Inferior parietal cortex (tissue), 1 donor: ENCODE results near the gene NHEJ1.

Source experiments
- DNase-seq: peaks from one replicate; pipeline ENCODE4 v3.0.0-alpha.2; 2016; ENCODE audit errors: extremely low spot score

NHEJ1 gene

DNA sequence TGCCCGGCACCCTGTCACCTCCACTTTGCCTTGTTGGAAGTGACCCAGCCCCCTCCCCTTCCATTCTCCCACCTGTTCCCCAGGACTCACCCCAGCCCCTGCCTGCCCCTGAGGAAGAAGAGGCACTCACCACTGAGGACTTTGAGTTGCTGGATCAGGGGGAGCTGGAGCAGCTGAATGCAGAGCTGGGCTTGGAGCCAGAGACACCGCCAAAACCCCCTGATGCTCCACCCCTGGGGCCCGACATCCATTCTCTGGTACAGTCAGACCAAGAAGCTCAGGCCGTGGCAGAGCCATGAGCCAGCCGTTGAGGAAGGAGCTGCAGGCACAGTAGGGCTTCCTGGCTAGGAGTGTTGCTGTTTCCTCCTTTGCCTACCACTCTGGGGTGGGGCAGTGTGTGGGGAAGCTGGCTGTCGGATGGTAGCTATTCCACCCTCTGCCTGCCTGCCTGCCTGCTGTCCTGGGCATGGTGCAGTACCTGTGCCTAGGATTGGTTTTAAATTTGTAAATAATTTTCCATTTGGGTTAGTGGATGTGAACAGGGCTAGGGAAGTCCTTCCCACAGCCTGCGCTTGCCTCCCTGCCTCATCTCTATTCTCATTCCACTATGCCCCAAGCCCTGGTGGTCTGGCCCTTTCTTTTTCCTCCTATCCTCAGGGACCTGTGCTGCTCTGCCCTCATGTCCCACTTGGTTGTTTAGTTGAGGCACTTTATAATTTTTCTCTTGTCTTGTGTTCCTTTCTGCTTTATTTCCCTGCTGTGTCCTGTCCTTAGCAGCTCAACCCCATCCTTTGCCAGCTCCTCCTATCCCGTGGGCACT is 21.9 kb upstream of the NHEJ1 start:
- DNase-seq = no peak

DNA sequence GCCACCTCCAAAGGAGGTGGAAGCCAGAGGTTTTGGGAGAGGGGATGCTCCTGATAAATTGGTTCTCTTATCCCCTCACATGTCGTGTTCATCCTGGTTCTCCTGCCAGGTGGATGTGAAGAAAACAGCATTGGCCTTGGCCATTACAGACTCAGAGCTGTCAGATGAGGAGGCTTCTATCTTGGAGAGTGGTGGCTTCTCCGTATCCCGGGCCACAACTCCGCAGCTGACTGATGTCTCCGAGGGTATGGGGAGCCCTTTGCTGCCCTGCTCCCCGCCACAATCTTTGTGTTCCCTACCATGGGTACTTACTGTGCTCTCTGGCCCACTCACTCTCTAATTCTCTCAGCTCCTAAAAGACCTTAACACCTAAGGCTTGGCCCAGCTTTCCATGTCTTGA is 20.9 kb upstream of the NHEJ1 start:
- no peak for DNase-seq

DNA sequence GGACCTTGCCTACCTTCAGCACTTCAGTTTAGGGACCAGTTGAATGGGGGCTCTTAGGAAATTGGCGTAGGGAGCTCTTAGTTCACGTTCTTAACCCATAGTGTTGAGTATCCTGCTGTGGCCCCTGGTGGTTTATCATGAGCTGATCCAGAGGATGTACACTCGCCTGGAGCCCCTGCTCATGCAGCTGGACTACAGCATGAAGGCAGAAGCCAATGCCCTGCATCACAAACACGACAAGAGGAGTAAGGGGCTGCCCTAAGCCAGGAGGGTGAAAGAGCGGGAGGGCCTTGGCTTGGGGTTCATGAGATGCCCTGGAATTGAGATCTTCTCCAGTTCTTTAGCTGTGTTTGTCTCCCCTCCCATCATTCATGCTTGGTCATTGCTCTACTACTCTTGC is 20.3 kb upstream of the NHEJ1 start:
- no peak for DNase-seq

DNA sequence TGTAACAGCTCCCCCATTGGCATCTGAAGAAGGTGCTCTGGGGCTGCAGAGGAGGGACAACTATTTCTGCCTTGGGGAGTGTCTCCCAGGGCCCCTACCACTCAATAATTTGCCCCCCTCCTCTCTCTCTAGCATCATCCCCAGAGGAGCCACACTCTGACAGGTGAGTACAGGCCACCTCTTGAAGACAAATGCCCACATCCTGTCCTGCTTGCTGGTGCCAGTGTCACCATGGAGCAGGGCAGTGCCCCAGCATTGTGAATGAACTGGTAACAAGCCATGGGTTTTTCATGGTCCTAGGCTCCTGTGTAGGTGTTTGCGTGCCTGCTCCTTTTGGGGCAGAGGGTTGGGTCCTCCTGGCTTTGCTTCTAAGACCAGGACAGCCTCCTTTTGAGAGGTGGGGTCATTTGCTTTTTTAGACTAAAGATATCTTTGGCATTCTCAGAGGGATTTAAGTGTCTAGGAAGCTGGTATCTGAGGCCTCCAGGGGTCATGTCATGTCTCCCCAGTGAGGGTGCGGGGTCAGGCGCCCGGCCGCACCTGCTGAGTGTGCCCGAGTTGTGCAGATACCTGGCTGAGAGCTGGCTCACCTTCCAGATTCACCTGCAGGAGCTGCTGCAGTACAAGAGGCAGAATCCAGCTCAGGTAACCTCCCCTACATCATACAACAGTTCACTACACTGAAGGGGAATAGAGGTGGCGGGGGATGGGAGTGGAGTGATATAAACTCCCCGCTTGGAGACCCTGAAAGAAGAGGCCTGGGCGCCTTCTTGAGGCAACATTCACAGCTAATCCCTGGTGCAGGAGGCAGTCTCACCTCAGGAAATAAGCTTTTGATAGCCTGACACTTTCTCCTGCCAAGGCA is 19.2 kb upstream of the NHEJ1 start:
- DNase-seq = no peak

DNA sequence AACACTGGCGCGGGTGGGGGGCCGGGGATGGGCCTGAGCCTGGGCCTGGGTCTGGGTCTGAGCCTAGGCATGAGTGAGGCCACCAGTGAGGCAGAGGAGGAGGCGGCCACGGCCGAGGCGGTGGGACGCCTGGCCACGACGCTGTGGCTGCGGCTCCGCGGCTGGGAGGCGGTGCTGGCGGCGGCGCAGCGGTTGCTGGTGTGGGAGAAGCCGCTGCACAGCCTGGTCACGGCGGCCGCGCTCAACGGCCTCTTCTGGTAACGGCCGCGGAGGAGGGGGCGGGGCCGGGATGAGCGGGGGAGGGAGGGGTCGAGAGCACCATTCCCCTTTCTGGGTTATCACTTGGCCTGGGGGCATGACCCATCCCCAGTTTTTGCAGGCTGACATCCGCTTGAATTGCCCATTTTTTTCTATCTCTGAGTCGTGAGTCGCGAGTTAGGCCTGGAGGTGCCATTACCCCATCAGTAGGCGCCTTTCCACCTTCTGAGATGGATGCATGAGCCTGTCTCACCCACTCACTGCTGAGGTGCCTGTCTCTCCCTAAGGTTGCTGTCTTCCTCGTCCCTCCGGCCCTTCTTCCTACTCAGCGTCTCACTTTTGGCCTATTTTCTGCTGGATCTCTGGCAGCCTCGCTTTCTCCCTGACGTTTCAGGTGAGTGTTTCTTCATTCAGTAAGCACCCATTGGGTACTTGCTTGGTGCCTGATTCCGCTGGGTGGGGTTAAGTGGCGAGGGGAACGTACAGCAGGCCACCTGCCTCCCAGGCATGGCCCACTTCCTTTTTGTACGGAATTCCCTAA is 18.0 kb upstream of the NHEJ1 start:
- DNase-seq = no peak

DNA sequence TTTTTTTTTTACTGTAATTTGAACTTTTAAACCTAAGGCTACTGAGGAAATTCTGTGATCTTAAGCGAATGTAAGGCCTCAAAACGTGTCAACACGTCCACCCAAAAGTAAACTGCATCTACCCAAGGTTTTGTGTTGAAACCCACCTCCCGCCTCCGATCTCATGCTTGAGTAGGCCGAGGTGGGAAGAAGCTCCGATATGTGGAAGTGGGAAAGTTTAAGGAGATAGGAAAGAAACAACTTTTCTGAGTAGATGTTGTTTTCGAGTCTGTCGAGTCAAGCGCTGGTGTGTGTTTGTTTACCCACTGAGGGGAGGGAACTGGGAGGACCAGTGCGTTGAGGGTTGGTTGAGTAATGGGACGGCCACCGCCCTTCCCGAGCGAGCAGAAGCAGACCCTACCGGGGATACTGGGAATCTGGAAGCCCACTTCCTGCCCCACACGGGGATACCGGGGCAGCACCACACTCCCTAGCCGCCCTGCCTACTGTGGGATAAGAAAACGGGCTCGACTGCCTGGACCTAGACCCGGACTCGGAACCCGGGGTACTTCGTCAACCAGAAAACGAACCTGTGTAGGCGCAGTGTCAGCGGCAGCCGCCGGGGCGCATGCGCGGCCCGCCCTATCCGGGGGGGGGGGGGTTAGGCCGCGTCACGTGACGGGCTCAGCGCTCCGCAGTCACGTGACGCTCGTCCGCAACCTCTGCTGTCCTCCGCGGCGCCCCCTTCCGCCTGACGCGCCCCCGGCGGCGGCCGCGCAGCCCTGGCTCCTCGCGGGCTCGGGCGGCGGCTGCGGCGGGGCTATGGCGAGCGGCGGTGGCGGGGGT is 17.1 kb upstream of the NHEJ1 start, which contains the start of gene RETREG2:
TSS of gene RETREG2 (plus strand) at position 724 of the 825 bp plus-strand sequence. CDS start at position 802, 78 bp downstream.
- peak; percentile 80 for DNase-seq

DNA sequence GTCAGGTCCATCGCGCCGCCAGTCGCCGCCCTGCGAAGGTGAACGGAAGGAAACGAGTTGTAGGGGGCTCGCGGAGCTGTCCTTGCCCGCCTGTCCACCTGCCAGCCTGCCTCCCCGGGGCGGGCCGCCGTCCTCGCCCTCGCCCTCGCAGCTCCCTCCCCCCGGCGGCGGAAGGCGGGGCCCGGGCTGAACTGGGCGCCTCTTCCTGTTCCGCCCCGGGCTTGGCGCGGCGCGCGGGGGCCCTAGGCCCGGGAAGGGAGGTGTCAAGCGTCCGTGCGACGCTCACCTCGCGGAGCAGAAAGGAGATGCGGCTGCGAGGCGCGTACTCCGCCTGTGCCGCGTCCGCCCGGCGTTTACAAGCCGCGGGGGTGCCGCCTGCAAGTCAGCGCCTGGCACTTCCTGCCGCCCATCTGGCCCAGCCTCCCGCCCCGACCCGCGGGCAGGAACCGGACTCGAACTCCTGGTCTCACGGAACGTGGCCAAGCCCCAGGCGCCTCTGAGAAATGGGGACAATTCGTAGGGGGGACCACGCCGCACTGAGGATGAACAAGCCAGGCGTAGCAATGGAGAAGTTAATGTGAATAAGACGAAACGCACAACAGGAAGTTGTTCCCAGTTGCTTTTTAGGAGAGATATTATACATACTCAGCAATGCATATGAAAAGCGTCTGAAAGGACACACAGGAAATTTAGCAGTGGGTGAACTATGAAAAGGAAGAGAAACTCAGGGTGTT is 16.4 kb upstream of the NHEJ1 start, which contains the start of gene CNPPD1:
TSS of gene CNPPD1 (minus strand) at position 108 of the 734 bp plus-strand sequence. CDS start at position 11, 97 bp downstream.
- DNase-seq = peak; percentile 84

DNA sequence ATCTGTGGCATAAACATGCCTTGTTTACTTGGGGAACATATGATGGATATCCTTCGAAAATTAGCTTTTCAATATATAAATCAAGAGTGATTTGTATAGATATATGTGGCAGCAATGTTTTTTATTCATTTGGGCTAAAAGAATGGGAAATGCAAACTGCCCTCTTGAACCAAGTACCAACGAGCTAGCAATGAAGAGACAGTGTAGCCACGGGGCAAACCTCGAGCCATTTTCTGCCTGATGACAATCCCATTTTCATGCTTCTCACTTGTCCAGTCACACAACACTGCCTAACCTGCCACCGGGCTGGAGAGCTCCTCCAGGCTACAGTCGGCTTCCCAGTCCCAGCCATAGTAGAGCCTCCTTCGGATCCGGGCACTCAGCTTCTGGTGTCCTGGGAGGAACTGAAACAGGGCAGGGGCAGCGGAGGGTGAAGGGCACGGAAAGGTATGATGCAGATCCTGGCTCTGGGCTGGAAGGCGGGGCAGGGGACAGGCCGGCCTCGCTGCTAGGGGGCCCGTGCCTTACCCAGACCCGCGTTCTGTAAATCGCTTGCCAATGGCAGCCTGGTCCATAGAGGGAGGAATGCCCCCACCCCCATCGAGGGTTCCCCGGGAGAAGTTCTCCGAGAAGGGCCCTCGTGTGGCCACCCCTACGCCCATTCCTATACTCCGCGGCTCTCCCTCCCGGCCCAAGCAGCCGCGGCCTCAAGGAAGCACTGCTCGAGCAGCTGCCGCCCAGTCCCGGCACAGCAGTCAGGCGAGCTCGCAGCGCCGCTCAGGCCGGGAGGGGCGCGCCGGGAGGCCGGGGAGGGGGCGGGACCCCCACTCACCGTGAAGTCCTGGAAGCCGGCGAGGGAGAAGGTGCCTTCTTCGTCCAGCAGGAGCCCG is 15.6 kb upstream of the NHEJ1 start:
- no peak for DNase-seq

DNA sequence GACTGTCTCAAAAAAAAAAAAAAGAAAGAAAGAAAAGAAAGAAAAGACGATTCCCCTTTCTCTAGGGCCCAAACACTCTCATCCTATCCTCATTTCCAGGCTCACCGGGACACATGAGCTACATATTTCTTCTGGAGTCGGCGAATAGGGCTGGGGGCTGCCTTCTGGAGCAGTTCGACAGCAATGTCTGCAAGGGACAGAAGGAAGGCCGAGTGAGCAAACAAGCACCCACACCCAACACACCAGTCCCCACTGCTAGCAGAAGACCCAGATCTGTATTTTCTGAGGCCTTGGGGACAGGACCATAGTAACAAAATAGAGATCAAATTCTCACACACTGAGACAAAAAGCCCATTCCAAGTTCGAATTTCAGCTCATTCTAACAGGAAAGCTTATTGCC is 14.9 kb upstream of the NHEJ1 start:
- DNase-seq = no peak

DNA sequence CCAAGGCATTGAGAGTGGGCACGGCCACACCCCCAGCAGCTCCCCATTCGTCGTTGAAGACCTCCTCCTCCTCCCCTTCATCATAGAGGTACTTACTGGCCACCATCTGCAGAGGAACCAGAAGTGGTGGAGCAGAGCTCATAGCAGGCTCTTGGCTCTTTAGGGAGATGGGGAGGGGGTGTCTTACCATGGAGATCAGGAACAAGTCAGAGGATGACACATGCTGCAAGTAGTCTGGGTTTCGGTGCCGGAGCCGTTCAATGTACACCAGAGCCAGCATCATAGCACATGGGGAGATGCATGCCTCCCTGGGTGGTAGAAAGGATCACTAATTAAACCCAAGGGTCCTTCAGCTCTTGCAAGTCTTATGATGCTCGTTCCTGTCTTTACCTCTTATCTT is 14.2 kb upstream of the NHEJ1 start:
- DNase-seq = no peak

DNA sequence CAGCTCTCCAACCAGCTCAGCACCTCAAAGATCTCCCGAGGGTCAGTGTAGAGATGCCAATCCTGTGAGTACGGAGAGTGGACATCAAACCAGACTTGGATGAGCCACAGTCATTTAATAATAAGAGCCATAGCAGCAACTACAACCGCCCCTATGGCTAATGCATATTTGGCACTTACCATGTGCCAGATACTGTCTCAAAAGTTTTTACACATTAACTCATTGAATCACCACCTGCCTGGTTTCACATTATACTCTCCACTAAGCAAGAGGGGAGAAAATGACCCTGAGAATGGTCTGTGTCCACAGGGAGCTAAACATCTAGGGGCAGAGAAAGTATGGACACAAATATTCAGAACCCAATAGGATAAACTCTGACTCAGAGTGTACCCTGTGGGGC is 13.5 kb upstream of the NHEJ1 start:
- no peak for DNase-seq

DNA sequence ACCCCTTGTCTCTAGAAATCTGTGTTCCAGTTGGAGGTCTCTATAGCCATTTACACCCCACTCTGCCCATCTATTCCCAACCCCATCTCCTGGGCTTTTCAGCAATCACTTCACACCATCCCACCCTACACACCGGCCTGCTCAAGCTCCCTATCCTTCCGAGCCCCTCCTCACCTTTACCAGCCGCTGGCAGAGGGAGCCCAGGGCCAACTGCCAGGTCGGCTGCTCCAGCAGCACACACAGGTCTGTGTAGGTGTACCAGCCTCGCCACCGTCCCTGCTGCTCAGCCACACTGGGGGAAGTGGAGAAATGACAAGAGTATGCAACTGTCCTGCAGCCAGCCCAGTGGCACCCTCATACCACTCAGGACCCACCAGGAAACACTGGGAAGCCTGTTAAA is 12.6 kb upstream of the NHEJ1 start:
- DNase-seq = no peak

DNA sequence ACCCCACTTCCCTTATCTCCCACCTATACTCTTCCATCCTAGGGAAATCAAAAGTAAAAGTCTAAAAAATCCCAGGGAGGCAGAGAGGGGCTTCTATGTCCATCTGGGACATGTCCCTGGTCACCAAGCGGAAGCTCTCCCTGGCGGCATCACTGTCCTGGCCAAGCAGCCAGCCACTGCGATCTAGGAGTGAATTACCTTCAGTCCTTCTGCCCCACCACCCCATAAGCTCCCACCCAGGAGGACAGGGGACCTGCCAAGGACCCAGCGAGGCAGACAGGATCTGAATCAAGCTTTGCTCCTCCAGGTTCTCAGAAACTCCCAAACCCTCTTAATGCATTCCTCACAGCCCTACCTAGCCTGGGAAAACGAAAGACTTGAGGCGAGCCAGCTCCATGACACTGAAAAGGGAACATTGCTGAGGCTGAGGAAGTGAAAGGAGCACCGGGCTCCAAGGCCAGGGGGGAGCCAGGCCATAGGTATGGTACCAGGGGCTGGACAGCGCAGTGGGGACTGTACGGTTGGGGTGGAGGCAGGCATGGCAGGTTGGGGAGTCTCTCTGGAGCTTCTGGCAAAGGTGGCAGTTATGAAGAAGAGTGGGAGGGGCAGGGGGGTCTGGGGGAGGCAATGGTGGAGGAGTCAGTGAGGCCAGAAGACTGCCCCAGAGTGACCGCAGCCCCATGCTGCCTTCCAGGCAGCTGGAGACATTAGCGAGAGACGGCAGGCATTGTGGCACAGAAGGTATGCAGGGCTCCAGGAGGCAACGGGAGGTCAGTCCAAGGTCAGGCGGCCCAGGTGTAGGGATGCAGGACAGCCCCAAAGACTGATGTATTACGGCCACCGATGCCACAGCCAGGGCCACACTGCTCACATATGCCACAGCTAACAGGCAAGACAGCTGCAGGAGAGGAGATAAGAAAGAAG is 11.9 kb upstream of the NHEJ1 start:
- no peak for DNase-seq

DNA sequence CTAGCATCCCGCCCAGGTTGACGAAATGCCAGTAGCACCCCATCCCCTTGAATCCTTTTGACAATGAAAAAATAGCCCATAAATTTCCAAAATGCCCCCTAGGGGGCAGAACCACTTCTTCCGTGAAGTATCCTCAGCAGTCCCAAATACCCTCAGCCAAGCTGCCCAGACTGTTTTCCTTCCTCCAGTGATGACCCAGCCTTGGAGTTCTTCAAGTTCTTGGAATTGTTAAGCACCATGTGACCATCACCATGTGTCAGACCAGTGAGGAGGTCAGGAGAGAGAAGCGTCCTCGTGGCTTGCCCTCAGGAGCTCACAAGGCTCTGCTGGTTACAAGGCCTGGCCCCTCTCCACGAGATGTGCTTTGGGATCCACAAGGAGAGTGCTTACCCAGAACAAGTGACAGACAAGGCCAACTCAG is 10.6 kb upstream of the NHEJ1 start:
- DNase-seq = peak; percentile 77

DNA sequence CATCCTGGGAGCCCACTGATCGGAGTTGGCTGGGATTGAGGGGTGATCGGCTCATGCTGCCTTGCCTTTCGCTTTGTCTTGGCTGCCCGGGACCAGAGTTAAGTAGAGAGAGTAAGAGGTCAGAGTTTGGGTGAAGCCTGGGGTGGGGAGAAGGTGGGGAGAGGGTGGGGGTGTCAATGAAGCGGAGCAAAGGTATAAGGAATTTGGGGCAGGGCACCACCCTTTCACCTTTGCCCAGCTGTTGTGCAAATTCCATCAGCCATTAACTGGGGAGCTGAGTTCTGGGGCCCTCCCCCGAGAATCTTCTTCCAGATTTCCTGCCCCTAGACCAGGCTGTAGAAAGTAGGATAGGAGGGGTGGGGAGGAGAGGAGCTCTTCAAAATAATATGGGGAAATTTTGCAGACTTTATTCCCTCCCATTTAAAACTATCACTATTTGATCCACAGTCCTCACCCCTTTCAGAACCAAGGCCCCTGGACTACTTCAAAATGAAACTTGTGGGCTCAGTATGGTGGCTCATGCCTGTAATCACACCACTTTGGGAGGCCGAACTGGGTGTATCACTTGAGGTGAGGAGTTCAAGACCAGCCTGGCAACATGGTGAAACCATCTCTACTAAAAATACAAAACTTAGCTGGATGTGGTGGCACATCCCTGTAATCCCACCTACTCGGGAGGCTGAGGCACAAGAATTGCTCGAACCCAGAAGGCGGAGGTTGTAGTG is 9.5 kb upstream of the NHEJ1 start, which contains the start of gene SLC23A3:
TSS of gene SLC23A3 (minus strand) at position 100 of the 725 bp plus-strand sequence. CDS start at position 55, 45 bp downstream.
- no peak for DNase-seq

DNA sequence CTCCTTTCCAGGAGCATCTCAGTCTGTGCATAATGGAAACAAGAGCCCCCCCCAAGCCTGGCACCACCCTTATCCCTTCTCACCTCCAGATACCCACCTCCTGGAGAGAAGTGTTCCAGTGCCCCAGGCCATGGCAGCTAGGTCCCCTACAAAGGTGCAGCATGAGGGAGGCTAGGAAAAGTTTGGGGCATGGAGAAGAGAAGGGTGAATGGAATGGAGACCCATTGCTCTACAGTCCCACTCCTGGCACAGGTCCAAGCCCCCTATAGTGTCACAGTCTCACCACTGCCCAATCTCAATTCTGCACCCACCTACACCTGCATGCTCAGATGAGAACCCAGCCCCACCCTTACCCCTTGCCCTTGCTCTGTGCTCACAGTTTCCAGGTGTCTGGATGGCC is 8.3 kb upstream of the NHEJ1 start:
- no peak for DNase-seq

DNA sequence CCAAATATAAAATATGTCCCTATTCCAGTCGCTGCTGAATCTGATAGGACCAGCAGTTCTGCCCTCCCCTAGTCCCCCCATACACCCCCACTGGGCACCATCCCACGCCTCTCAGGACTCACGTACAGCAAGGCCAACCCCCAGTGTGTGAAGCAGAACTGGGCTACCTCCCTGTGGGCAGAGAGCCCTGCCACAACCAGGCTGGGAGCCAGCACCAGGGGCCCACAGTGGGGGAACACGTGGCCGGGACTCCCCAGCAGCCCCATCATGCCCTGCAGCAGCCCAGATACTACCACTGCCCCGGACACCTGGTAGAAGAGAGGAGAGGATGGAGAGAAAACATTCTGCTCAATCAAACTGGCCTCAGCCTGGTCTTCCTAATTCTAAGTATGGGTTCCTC is 7.9 kb upstream of the NHEJ1 start:
- no peak for DNase-seq
